Measurements from ENCODE around the gene LMAN1. TPM values are rescaled to one million over a fixed set of nuclear protein-coding genes. Genes with fewer than 3 reads are reported as not detected.

Gene LMAN1
- total RNA-seq, 4 donors from 2014 or later, result 64.0 to 80.4 (median 68.5) TPM

GRCh38 chr18:59325965-59326364, 33.1 kb downstream of the LMAN1 start:
- Histone ChIP-seq H3K27ac (no peak overlapping the region), H3K36me3 (peaks cover 0 to 55% of the 10 kb centered on the region in 2 donors), H3K9me3 (no peaks in the 10 kb centered on the region), H3K27me3 (no peaks in the 10 kb centered on the region), H3K4me1 (no peaks in the 10 kb centered on the region), H3K4me3 (no peak overlapping the region)
- ATAC-seq, result no peak
- 86 to 88% methylated on average over 1 of the region's 1 CpG for WGBS, 2 donors (ENCODE audit: low coverage in 1 of 2)
- TF ChIP-seq POLR2AphosphoS5 (IDR thresholded peaks at IDR 0.05) (no peak), CTCF (IDR thresholded peaks at IDR 0.05) (no peak), EP300 (IDR thresholded peaks at IDR 0.05) (no peak), POLR2A (IDR thresholded peaks at IDR 0.05) (no peak)

- H3K36me3 ChIP-seq, result peaks cover 0 to 42% of the 10 kb centered on the region in 2 donors
- H3K4me3 ChIP-seq, result no peak overlapping the region
- no peaks in the 10 kb centered on the region for H3K27me3 ChIP-seq
- WGBS, 2 donors (ENCODE audit: low coverage in 1 of 2), result 88% methylated on average over 2 of the region's 4 CpGs; no CpG with 5 or more reads in 1 of the 2 donors
- no peaks in the 10 kb centered on the region for H3K9me3 ChIP-seq
- H3K4me1 ChIP-seq, result no peaks in the 10 kb centered on the region
- no peak for ATAC-seq
- TF ChIP-seq POLR2AphosphoS5 (IDR thresholded peaks at IDR 0.05), result no peak
- TF ChIP-seq POLR2A (IDR thresholded peaks at IDR 0.05), result no peak
- no peak for TF ChIP-seq EP300 (IDR thresholded peaks at IDR 0.05)
- no peak for TF ChIP-seq CTCF (IDR thresholded peaks at IDR 0.05)
- no peak overlapping the region for H3K27ac ChIP-seq
Measured at GRCh38 chr18:59324623-59324971, 34.5 kb downstream of the LMAN1 start.

- ATAC-seq, result no peak
- no peaks in the 10 kb centered on the region for H3K27me3 ChIP-seq
- no peaks in the 10 kb centered on the region for H3K9me3 ChIP-seq
- H3K36me3 ChIP-seq, result peaks cover 0 to 36% of the 10 kb centered on the region in 2 donors
- H3K27ac ChIP-seq, result no peak overlapping the region
- no peaks in the 10 kb centered on the region for H3K4me1 ChIP-seq
- 87 to 92% methylated on average over 3 to 7 of the region's 7 CpGs for WGBS, 2 donors (ENCODE audit: low coverage in 1 of 2)
- H3K4me3 ChIP-seq, result no peak overlapping the region
- no peak for TF ChIP-seq CTCF (IDR thresholded peaks at IDR 0.05)
- TF ChIP-seq EP300 (IDR thresholded peaks at IDR 0.05), result no peak
- TF ChIP-seq POLR2AphosphoS5 (IDR thresholded peaks at IDR 0.05), result no peak
- no peak for TF ChIP-seq POLR2A (IDR thresholded peaks at IDR 0.05)
Measured at GRCh38 chr18:59323931-59324622, 35.0 kb downstream of the LMAN1 start.

GRCh38 chr18:59318460-59319050, 40.5 kb downstream of the LMAN1 start, which contains the start of gene CPLX4:
Gene CPLX4 (minus strand): TSS chr18:59318649. CDS start chr18:59318462, 187 bp downstream.
- TF ChIP-seq EP300 (IDR thresholded peaks at IDR 0.05) (no peak), POLR2AphosphoS5 (IDR thresholded peaks at IDR 0.05) (no peak), CTCF (IDR thresholded peaks at IDR 0.05) (no peak), POLR2A (IDR thresholded peaks at IDR 0.05) (no peak)
- Histone ChIP-seq H3K27ac (no peak within 1 kb of the TSS), H3K4me3 (no peak within 1 kb of the TSS), H3K9me3 (no peaks in the 10 kb centered on the region), H3K36me3 (no peaks in the 10 kb centered on the region), H3K4me1 (no peaks in the 10 kb centered on the region), H3K27me3 (no peaks in the 10 kb centered on the region)
- WGBS, 2 donors (ENCODE audit: low coverage in 1 of 2), result 79 to 80% methylated on average over 4 of the region's 4 CpGs
- ATAC-seq, result no peak

- peaks cover 40% of the 10 kb centered on the region for H3K27me3 ChIP-seq
- no peak overlapping the region for H3K27ac ChIP-seq
- H3K9me3 ChIP-seq, result no peaks in the 10 kb centered on the region
- H3K4me1 ChIP-seq, result peaks cover 0 to 13% (median 4%) of the 10 kb centered on the region in 3 donors
- WGBS, 2 donors (ENCODE audit: low coverage in 1 of 2), result 74 to 88% methylated on average over 4 to 6 of the region's 7 CpGs
- TF ChIP-seq EP300 (IDR thresholded peaks at IDR 0.05) (no peak), POLR2A (IDR thresholded peaks at IDR 0.05) (no peak), CTCF (IDR thresholded peaks at IDR 0.05) (no peak), POLR2AphosphoS5 (IDR thresholded peaks at IDR 0.05) (no peak)
- no peaks in the 10 kb centered on the region for H3K36me3 ChIP-seq
- H3K4me3 ChIP-seq, result no peak overlapping the region
- ATAC-seq, result no peak
Measured at GRCh38 chr18:59311631-59312030, 47.4 kb downstream of the LMAN1 start.
